ENCODE measurements around the gene CGB3.
A peak's percentile ranks its signal among the peaks of the same experiment; 100 is the strongest.

GRCh38 chr19:48999481-49000325 is 24.4 kb downstream of the CGB3 start:
- TF ChIP-seq CTCF (IDR thresholded peaks at IDR 0.05; ENCODE audit: low read length) (peak; percentile 54), EZH2 (optimal IDR thresholded peaks at IDR 0.05; ENCODE audit: low read depth, low read length) (no peak)
